ENCODE measurements around the gene MRPS34.
"Not testable (repeated sequence)": the region's sequence is repeated elsewhere in the genome, so short reads cannot be mapped to it uniquely, and the experiment has no call there.

The MRPS34 gene

GRCh38 chr16:1734816-1735215 lies 38.1 kb downstream of the MRPS34 start:
- Histone ChIP-seq H3K36me3 (replicated peaks) (peaks cover 26% of the 10 kb centered on the region), H3K27ac (no peak overlapping the region), H3K27me3 (replicated peaks) (no peaks in the 10 kb centered on the region), H3K4me3 (ENCODE audit: low read depth, low read length) (no peak overlapping the region)
- no peak for DNase-seq
- TF ChIP-seq, protein P1, sequence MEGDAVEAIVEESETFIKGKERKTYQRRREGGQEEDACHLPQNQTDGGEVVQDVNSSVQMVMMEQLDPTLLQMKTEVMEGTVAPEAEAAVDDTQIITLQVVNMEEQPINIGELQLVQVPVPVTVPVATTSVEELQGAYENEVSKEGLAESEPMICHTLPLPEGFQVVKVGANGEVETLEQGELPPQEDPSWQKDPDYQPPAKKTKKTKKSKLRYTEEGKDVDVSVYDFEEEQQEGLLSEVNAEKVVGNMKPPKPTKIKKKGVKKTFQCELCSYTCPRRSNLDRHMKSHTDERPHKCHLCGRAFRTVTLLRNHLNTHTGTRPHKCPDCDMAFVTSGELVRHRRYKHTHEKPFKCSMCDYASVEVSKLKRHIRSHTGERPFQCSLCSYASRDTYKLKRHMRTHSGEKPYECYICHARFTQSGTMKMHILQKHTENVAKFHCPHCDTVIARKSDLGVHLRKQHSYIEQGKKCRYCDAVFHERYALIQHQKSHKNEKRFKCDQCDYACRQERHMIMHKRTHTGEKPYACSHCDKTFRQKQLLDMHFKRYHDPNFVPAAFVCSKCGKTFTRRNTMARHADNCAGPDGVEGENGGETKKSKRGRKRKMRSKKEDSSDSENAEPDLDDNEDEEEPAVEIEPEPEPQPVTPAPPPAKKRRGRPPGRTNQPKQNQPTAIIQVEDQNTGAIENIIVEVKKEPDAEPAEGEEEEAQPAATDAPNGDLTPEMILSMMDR (IDR thresholded peaks at IDR 0.05; ENCODE audit: low read depth, low read length, missing control alignments): no peak
- in situ Hi-C loops (cut with HindIII; ENCODE audit: low pct_ligation_motif_present, low sequenced_read_pairs): no loop called here

- DNase-seq: no peak
- no peak overlapping the region for H3K4me3 ChIP-seq (ENCODE audit: low read depth, low read length)
- no peaks in the 10 kb centered on the region for H3K27me3 ChIP-seq (replicated peaks)
- H3K27ac ChIP-seq: no peak overlapping the region
- H3K36me3 ChIP-seq (replicated peaks): peaks cover 32% of the 10 kb centered on the region
- TF ChIP-seq, protein P1 (IDR thresholded peaks at IDR 0.05; ENCODE audit: low read depth, low read length, missing control alignments): no peak
- in situ Hi-C loops (cut with HindIII; ENCODE audit: low pct_ligation_motif_present, low sequenced_read_pairs): no loop called here
Observed at GRCh38 chr16:1734123-1734522, 38.8 kb downstream of the MRPS34 start.

DNA sequence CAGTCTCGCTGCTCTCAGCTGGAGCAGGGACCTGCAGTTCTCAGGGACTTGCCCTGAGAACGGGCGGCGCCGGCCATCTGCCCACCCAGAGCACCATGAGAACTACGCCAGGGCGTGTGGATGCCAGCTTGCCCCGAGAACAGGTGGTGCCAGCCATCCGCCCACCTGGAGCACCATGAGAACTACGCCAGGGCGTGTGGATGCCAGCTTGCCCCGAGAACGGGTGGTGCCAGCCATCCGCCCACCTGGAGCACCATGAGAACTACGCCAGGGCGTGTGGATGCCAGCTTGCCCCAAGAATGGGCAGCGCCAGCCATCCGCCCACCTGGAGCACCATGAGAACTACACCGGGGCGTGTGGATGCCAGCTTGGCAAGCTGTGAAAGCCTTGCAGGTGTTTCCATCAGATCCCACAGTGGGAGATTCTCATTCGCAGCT lies 40.4 kb downstream of the MRPS34 start:
- H3K27me3 ChIP-seq (replicated peaks); H3K27ac ChIP-seq; DNase-seq; H3K4me3 ChIP-seq (ENCODE audit: low read depth, low read length); in situ Hi-C loops (cut with HindIII; ENCODE audit: low pct_ligation_motif_present, low sequenced_read_pairs): not testable (repeated sequence)
- peaks cover 41% of the 10 kb centered on the region for H3K36me3 ChIP-seq (replicated peaks)

DNA sequence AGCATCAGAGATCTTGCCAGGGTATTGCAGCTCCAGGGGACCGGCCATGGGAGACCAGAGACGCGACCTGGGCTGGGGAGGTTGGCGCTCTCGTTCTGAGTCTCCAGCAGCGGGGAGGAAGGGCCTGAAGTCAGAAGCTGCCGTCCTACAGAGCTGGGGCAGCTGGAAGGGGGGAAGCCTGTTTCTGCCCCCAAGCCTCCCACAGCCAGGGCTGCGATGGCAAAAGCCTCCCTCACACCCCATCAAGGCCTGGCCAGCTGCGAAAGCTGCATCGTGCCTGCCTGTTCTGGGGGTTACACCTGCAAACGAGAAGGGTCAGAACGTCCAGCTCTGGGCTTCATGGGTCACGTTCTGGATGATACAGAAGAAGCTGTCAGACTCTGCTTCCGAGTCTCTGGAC lies 40.9 kb downstream of the MRPS34 start:
- in situ Hi-C loops (cut with HindIII; ENCODE audit: low pct_ligation_motif_present, low sequenced_read_pairs): no loop called here
- Histone ChIP-seq H3K27me3 (replicated peaks) (no peaks in the 10 kb centered on the region), H3K36me3 (replicated peaks) (peaks cover 44% of the 10 kb centered on the region), H3K27ac (no peak overlapping the region), H3K4me3 (ENCODE audit: low read depth, low read length) (no peak overlapping the region)
- TF ChIP-seq, protein P1 (IDR thresholded peaks at IDR 0.05; ENCODE audit: low read depth, low read length, missing control alignments): no peak
- no peak for DNase-seq

DNA sequence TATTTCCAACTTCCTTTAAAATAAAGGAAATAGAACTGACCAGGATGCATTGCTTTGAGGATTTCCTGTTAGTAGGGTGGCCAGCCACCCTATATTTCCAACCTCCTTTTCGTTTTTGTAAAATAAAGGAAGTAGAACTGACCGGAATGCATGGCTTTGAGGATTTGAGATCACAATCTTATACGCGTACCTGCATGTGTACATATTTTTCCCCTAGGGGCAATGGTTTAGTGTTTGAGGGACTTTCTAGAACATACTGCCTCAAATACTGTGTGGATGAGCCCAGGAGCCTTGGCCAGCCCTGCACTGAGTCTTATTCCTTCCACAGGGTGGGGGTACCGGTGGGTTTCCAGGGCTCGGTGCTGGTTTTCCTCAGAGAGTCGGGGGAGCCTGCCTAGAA lies 41.3 kb downstream of the MRPS34 start:
- in situ Hi-C loops (cut with HindIII; ENCODE audit: low pct_ligation_motif_present, low sequenced_read_pairs): no loop called here
- peaks cover 48% of the 10 kb centered on the region for H3K36me3 ChIP-seq (replicated peaks)

DNA sequence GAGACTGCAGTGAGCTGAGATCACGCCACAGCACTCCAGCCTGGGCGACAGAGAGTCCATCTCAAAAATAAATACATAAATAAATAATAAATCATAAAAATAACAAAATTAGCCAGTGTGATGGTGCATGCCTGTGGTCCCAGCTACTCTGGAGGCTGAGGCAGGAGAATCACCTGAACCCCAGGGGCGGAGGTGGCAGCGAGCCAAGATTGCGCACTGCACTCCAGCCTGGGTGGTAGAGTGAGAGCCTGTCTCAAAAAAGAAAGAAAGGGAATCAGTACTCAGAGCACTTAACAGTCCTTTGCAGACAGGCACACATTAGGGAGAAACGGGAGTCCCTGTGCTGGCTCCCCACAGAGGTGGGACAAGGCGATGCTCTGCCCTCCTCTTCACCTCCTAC lies 41.9 kb downstream of the MRPS34 start:
- no peak for DNase-seq
- TF ChIP-seq, protein P1 (IDR thresholded peaks at IDR 0.05; ENCODE audit: low read depth, low read length, missing control alignments): no peak
- H3K27me3 ChIP-seq (replicated peaks): no peaks in the 10 kb centered on the region
- peaks cover 54% of the 10 kb centered on the region for H3K36me3 ChIP-seq (replicated peaks)
- no peak overlapping the region for H3K4me3 ChIP-seq (ENCODE audit: low read depth, low read length)
- no peak overlapping the region for H3K27ac ChIP-seq
- in situ Hi-C loops (cut with HindIII; ENCODE audit: low pct_ligation_motif_present, low sequenced_read_pairs): no loop called here

More for the DNA sequence above, 41.3 kb downstream of the MRPS34 start:
- no peak for DNase-seq
- no peak overlapping the region for H3K27ac ChIP-seq
- H3K4me3 ChIP-seq (ENCODE audit: low read depth, low read length): no peak overlapping the region
- no peaks in the 10 kb centered on the region for H3K27me3 ChIP-seq (replicated peaks)
- TF ChIP-seq, protein P1 (IDR thresholded peaks at IDR 0.05; ENCODE audit: low read depth, low read length, missing control alignments): no peak
